RPMI7951 (cell line): Measurements from ENCODE around the gene SLC35E3. TPM values are rescaled to one million over a fixed set of nuclear protein-coding genes. Genes with fewer than 3 reads are reported as not detected.
A peak's percentile ranks its signal among the peaks of the same experiment; 100 is the strongest.

ENCODE experiments used
- DNase-seq: peaks from one replicate; pipeline ENCODE4 v3.0.0-alpha.2; 2012; ENCODE audit warnings: low read depth
- total RNA-seq: library from RNA; depleted of rRNA; stranded (reverse); fragments of >200 nt; shearing (Covaris generic); gene quantifications from 2 replicates; pipeline ENCODE4 v1.2.3, GENCODE V29; 2014

SLC35E3 gene
- total RNA-seq, 1 experiment from 2014 or later, result 2.4 TPM

GRCh38 chr12:68771223-68771925 is 25.4 kb downstream of the SLC35E3 start:
- no peak for DNase-seq

- DNase-seq, result no peak
Observed at GRCh38 chr12:68772714-68773113, 26.7 kb downstream of the SLC35E3 start.

DNA sequence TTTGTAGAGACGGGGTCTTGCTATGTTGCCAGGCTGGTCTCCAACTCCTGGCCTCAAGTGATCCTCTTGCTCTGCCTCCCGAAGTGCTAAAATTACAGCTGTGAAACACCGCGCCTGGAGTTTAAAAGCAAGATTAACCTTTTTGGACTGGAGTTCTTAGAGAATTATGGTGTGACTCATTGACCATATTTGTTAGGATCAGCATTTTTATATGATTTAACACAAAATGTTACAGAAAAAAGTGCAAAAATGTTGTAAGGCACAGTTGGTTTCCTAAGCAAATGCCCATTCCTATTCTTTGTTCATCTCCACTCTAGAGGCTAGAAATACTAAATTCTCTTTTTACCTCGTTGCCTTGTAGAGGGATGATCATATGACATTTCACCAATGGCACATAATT is 27.6 kb downstream of the SLC35E3 start:
- no peak for DNase-seq

- no peak for DNase-seq
Observed at GRCh38 chr12:68775121-68775630, 29.2 kb downstream of the SLC35E3 start.

GRCh38 chr12:68776976-68777610 is 31.1 kb downstream of the SLC35E3 start:
- DNase-seq, result no peak

DNA sequence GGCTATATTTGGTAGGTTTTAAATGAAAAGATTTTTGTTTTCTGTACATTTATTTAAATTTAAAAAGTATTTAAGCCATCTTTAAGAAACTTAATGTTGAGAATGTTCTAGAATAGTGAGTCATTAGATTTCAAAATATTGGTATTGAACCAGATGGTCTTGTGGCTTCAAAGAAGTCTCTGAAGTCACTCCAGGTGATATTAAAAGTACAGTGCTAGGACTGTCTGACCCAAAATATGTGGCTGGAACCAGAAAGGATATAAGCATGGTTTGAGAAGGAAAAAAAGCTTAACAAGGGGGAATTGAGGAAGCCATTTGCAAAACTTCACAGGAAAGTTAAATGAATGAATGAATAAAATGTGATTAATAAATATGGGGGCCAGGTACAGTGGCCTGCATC is 33.3 kb downstream of the SLC35E3 start:
- DNase-seq, result no peak

DNA sequence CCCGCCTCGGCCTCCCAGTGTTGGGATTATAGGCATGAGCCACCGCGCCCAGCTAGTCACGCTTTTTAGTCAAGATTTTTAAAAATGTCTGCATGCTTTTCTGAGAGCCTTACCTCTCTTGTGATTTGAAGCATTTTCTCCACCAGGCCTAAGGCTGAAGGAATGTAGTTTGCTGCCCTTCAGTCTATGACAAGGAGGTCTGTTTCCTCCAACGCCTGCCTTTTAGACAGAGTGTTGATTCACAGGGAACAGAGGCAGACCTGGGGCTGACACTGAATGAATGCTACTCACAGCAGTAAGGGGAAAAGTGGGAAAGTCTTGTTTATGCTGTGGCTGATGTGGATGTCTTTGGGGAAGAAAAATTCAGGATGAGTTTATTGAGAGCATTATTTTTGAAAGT is 34.8 kb downstream of the SLC35E3 start:
- DNase-seq, result no peak

DNA sequence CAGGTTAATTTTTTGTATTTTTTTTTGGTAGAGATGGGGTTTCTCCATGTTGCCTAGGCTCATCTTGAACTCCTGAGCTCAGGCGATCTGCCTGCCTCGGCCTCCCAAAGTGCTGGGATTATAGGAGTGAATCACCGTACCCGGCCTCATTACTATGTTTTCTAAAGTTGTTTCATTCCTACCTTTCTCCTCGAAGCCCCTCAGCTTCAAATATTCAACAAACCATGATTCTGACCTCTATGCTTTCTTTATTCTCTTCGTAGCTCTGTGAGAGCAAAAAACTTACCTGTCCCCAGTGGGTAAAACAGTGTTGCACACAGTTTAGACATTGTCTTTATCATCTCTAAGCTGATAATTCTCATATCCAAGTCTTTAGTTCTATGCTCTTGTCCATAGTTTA is 35.8 kb downstream of the SLC35E3 start:
- no peak for DNase-seq

GRCh38 chr12:68784015-68784414 is 38.0 kb downstream of the SLC35E3 start:
- no peak for DNase-seq

GRCh38 chr12:68785358-68785757 is 39.4 kb downstream of the SLC35E3 start:
- DNase-seq, result no peak

DNA sequence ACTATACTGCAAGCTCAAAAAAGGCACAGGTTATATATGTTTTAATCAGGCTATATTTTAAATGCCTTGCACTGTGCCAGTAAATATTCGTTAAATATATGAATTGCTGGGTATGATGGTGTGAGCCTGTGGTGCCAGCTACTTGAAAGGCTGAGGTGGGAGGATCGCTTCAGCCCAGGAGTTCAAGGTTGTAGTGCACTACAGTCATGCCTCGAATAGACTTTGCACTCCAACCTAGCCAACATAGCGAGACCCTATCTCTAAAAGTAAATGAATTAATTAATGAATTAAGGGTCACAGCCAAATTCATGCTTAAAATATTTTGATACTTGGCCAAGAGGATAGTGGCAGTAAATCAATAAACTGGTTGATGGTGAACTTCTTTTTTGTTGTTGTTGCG is 39.8 kb downstream of the SLC35E3 start:
- DNase-seq, result no peak

- DNase-seq, result no peak
Observed at GRCh38 chr12:68786929-68787328, 41.0 kb downstream of the SLC35E3 start.

DNA sequence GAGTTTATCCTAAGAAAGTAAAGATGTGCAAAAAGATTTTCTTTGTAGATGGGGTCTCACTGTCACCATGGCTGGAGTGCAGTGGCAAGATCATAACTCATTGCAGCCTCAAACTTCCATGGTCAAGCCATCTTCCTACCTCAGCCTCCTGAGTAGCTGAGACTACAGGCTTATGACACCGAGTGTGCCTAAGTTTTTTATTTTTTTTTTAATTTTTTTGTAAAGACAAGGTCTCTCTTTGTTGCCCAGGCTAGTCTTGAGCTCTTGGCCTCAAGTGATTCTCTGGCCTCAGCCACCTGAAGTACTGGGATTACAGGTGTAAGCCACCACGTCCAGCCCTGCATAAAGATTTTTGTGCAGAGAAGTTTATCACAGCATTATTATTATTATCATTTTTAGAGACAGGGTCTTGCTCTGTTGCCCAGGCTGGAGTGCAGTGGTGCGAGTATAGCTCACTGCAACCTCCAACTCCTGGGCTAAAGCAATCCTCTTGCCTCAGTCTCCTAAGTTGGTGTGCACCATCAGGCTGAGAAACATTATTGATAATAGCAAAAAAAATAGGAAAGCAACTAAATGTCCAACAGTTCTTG is 42.7 kb downstream of the SLC35E3 start:
- no peak for DNase-seq

DNA sequence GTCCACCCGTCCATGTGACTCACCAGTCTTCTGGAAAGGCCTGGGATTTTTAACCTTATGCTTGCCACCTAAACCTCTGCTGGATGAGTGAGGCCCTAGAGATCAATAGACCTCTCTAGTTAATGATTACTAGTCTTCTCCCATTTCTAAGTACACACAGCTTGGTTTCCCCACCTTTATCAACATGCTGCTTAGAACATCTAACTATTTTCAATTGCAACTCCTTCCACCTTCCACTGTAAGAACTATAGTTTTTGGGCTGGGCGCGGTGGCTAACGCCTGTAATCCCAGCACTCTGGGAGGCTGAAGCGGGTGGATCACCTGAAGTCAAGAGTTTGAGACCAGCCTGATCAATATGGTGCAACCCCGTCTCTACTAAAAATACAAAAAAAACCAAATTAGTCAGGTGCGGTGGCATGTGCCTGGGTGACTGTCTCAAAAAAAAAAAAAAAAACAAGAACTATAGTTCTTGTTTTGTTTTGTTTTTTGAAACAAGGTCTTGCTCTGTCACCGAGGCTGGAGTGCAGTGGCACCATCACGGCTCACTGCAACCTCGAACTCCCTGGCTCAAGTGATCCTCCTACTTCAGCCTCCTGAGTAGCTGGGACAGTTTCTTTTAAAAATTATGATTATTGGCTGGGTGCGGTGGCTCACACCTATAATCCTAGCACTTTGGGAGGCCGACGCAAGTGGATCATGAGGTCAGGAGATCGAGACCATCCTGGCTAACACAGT is 43.3 kb downstream of the SLC35E3 start:
- no peak for DNase-seq

GRCh38 chr12:68790081-68790951 is 44.3 kb downstream of the SLC35E3 start:
- DNase-seq, result no peak

- DNase-seq, result no peak
Observed at GRCh38 chr12:68790952-68791234, 44.9 kb downstream of the SLC35E3 start.

DNA sequence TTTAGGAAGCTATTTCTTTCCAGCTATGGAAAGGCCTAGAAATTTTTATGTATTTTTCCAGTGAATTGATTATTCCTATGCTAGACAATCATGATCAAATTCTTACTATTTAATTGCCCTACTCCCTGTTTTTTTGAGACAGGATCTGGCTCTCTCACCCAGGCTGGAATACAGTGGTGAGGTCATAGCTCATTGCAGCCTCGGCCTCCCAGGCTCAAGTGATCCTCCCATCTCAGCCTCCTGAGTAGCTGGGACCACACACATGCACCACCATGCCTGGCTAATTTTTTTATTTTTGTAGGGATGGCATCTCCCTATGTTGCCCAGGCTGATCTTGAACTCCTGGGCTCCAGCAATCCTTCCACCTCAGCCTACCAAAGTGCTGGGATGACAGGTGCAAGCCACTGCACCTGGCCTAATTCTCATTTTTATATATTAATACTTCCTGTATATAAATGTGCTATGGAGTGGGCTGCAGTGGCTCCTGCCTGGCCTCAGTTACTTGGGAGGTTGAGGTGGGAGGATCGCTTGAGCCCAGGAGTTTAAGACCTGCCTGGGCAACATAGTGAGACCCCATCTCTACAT is 46.0 kb downstream of the SLC35E3 start:
- no peak for DNase-seq

DNA sequence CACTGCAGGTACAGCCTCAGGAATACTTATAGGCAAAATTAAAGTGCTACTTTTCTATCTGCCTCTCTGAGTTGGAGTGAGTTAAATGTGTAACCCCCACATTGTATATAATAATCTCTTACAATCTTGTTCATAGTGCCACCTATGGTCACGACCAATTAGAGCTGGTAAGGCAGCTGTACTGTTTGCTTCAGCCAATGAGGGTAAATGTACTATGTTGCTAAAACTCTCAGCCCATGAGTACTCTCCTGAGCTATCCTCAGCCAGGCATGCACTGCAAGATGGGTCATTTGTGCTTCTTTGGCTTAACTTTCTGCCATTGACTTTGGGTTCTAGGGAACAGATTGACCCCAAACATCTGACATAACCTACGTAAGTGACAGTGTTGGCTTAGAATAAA is 47.0 kb downstream of the SLC35E3 start:
- DNase-seq, result peak; percentile 50

GRCh38 chr12:68793436-68793835 is 47.5 kb downstream of the SLC35E3 start:
- DNase-seq, result no peak

DNA sequence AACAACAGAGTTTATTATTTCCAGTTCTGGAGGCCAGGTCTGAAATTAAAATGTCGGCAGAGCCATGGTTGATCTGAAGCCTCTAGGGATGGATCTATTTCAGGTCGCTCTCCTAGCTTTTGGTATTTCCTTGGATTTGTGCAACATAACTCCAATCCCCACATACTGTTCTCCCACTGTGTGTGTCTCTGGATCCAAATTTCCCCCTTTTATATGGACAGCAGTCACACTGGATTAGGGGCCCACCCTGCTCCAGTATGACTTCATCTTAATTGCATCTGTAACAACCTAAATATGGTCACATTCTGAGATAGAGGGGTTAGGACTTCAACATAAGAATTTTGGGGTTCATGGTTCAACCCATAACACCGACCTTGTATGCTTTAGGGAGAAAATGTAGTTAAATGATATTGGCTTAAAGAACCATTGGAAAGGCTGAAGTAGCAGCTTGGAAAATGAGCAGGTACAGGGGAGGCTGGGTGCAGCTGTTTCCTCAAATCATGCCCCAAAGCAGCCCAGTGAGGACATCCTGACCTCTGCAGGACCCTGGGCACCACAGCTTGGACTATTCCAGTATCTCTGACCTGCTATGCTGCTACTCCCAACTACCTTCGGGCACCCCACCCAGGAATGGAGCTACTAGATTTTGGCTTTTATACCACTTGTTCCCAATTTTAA is 48.1 kb downstream of the SLC35E3 start:
- no peak for DNase-seq
